ENCODE results near the gene SMYD3. TPM values are rescaled to one million over a fixed set of nuclear protein-coding genes. Genes with fewer than 3 reads are reported as not detected.
A peak's percentile ranks its signal among the peaks of the same experiment; 100 is the strongest.

The SMYD3 gene
- total and polyA plus RNA-seq, 2 donors (not counting 1 experiment from before 2014, with no cell fraction given): 69.4 to 83.1 TPM

- DNase-seq (ENCODE audit: low read depth in 2 of 2): peak in 1 of 2 donors; percentile 70
- Histone ChIP-seq H2AFZ (ENCODE audit: low read length) (no peak overlapping the region), H4K20me1 (ENCODE audit: control insufficient read depth, extremely low read depth, insufficient read depth, low read length) (no peaks in the 10 kb centered on the region), H3K9ac (ENCODE audit: insufficient read depth, low read length) (no peak overlapping the region), H3K9me3 (ENCODE audit: control insufficient read depth, insufficient read depth, low read depth, low read length) (no peaks in the 10 kb centered on the region), H3K27me3 (ENCODE audit: control insufficient read depth, insufficient read depth, low read length) (no peaks in the 10 kb centered on the region), H3K4me1 (ENCODE audit: control insufficient read depth, extremely low read depth, insufficient read depth, low read length) (no peaks in the 10 kb centered on the region), H3K79me2 (ENCODE audit: control insufficient read depth, insufficient read depth, low read length) (no peaks in the 10 kb centered on the region), H3K27ac (ENCODE audit: insufficient read depth, low read length) (no peak overlapping the region), H3K4me2 (ENCODE audit: extremely low read depth, insufficient read depth, low read length) (no peak overlapping the region), H3K36me3 (ENCODE audit: control insufficient read depth, insufficient read depth, low read length) (no peaks in the 10 kb centered on the region), H3K4me3 (replicated peaks in 1 of 4; ENCODE audit: control extremely low read depth in 1 of 4, insufficient read depth in 1 of 4, low read depth in 3 of 4, low read length in 4 of 4) (no peak overlapping the region)
- TF ChIP-seq CTCF (conservative IDR thresholded peaks at IDR 0.05 in 1 of 2, IDR thresholded peaks at IDR 0.05 in 1 of 2; ENCODE audit: low read depth in 1 of 2, low read length in 2 of 2) (no peak), EZH2 (IDR thresholded peaks at IDR 0.05; ENCODE audit: low read length, missing control alignments) (no peak)
Observed at GRCh38 chr1:245802941-245803665, 704.0 kb downstream of the SMYD3 start.

GRCh38 chr1:245800901-245801605, 706.0 kb downstream of the SMYD3 start:
- Histone ChIP-seq H3K9ac (ENCODE audit: insufficient read depth, low read length) (no peak overlapping the region), H3K4me1 (ENCODE audit: control insufficient read depth, extremely low read depth, insufficient read depth, low read length) (no peaks in the 10 kb centered on the region), H3K79me2 (ENCODE audit: control insufficient read depth, insufficient read depth, low read length) (no peaks in the 10 kb centered on the region), H3K27ac (ENCODE audit: insufficient read depth, low read length) (no peak overlapping the region), H3K4me2 (ENCODE audit: extremely low read depth, insufficient read depth, low read length) (no peak overlapping the region), H3K36me3 (ENCODE audit: control insufficient read depth, insufficient read depth, low read length) (no peaks in the 10 kb centered on the region), H4K20me1 (ENCODE audit: control insufficient read depth, extremely low read depth, insufficient read depth, low read length) (no peaks in the 10 kb centered on the region), H2AFZ (ENCODE audit: low read length) (no peak overlapping the region), H3K4me3 (replicated peaks in 1 of 4; ENCODE audit: control extremely low read depth in 1 of 4, insufficient read depth in 1 of 4, low read depth in 3 of 4, low read length in 4 of 4) (no peak overlapping the region), H3K27me3 (ENCODE audit: control insufficient read depth, insufficient read depth, low read length) (no peaks in the 10 kb centered on the region), H3K9me3 (ENCODE audit: control insufficient read depth, insufficient read depth, low read depth, low read length) (no peaks in the 10 kb centered on the region)
- peak in 1 of 2 donors; percentile 54 for DNase-seq (ENCODE audit: low read depth in 2 of 2)
- TF ChIP-seq CTCF (conservative IDR thresholded peaks at IDR 0.05 in 1 of 2, IDR thresholded peaks at IDR 0.05 in 1 of 2; ENCODE audit: low read depth in 1 of 2, low read length in 2 of 2): no peak
- TF ChIP-seq EZH2 (IDR thresholded peaks at IDR 0.05; ENCODE audit: low read length, missing control alignments): no peak

- Histone ChIP-seq H3K27ac (ENCODE audit: insufficient read depth, low read length) (no peak overlapping the region), H3K4me1 (ENCODE audit: control insufficient read depth, extremely low read depth, insufficient read depth, low read length) (no peaks in the 10 kb centered on the region), H3K4me2 (ENCODE audit: extremely low read depth, insufficient read depth, low read length) (no peak overlapping the region), H3K9me3 (ENCODE audit: control insufficient read depth, insufficient read depth, low read depth, low read length) (no peaks in the 10 kb centered on the region), H3K27me3 (ENCODE audit: control insufficient read depth, insufficient read depth, low read length) (no peaks in the 10 kb centered on the region), H3K9ac (ENCODE audit: insufficient read depth, low read length) (no peak overlapping the region), H3K36me3 (ENCODE audit: control insufficient read depth, insufficient read depth, low read length) (no peaks in the 10 kb centered on the region), H2AFZ (ENCODE audit: low read length) (no peak overlapping the region), H3K79me2 (ENCODE audit: control insufficient read depth, insufficient read depth, low read length) (no peaks in the 10 kb centered on the region), H3K4me3 (replicated peaks in 1 of 4; ENCODE audit: control extremely low read depth in 1 of 4, insufficient read depth in 1 of 4, low read depth in 3 of 4, low read length in 4 of 4) (no peak overlapping the region), H4K20me1 (ENCODE audit: control insufficient read depth, extremely low read depth, insufficient read depth, low read length) (no peaks in the 10 kb centered on the region)
- TF ChIP-seq CTCF (conservative IDR thresholded peaks at IDR 0.05 in 1 of 2, IDR thresholded peaks at IDR 0.05 in 1 of 2; ENCODE audit: low read depth in 1 of 2, low read length in 2 of 2): no peak
- TF ChIP-seq EZH2 (IDR thresholded peaks at IDR 0.05; ENCODE audit: low read length, missing control alignments): no peak
- no peak for DNase-seq (ENCODE audit: low read depth in 2 of 2)
Observed at GRCh38 chr1:245798349-245798711, 708.7 kb downstream of the SMYD3 start.
